Thyroid gland (tissue), 4 donors: ENCODE results near the gene PINLYP. TPM values are rescaled to one million over a fixed set of nuclear protein-coding genes. Genes with fewer than 3 reads are reported as not detected.

ENCODE experiments used
- DNase-seq, 2 donors: peaks; one replicate each; pipeline ENCODE4 v3.0.0-alpha.2; 2019
- H3K27ac ChIP-seq, 3 donors: fragments of 200-600 bp; sonication (generic); 1 replicate in 2 of 3; 2 replicates in 1 of 3; pipeline ENCODE4 v1.5.1; 2016 to 2019; ENCODE audit warnings: mild to moderate bottlenecking in 1 of 3, moderate library complexity in 1 of 3
- H3K27me3 ChIP-seq: fragments of 200-600 bp; sonication (generic); one replicate; pipeline ENCODE4 v1.5.1; 2019
- H3K36me3 ChIP-seq, 2 donors: fragments of 200-600 bp; sonication (generic); one replicate each; pipeline ENCODE4 v1.5.1; 2016 to 2019
- H3K4me1 ChIP-seq, 2 donors: fragments of 200-600 bp; sonication (generic); one replicate each; pipeline ENCODE4 v1.5.1; 2017 to 2019
- H3K4me3 ChIP-seq, 3 donors: fragments of 200-600 bp; sonication (generic); replicated peaks in 1 of 3; 1 replicate in 2 of 3; 2 replicates in 1 of 3; pipeline ENCODE4 v1.5.1; 2016; ENCODE audit warnings: mild to moderate bottlenecking in 1 of 3
- H3K9me3 ChIP-seq: fragments of 200-600 bp; sonication (generic); one replicate; pipeline ENCODE4 v1.5.1; 2017
- POLR2A ChIP-seq, 2 donors: fragments of 450-650 bp; IDR thresholded peaks; one replicate each; pipeline ENCODE4 v1.6.1; 2017; ENCODE audit warnings: antibody characterized with exemption in 2 of 2, mild to moderate bottlenecking in 2 of 2, moderate library complexity in 1 of 2
- WGBS, 2 donors: methylation state at CpG; one replicate each; pipeline ENCODE4 v1.1.5; 2017; 5-methylcytosine and 5-hydroxymethylcytosine counted together
- intact Hi-C: fragments of 100-400 bp; cut with DNase I; formaldehyde crosslinking; loops from one replicate; pipeline ENCODE4 v1.15.1; 2023
- total RNA-seq, 4 donors: library from RNA; depleted of rRNA; stranded (reverse); fragments of >200 nt; gene quantifications; one replicate each; pipeline ENCODE4 v1.2.3, GENCODE V29; 2016
- TF ChIP-seq, protein P1 (sequence below), 6 experiments: fragments of 200-600 bp in 3 of 6; fragments of 450-650 bp in 3 of 6; sonication (generic) in 3 of 6; IDR thresholded peaks; one replicate each; pipeline ENCODE4 v1.5.1; 2016 to 2019; ENCODE audit warnings: antibody characterized with exemption in 6 of 6, mild to moderate bottlenecking in 2 of 6, inconsistent platforms in 1 of 6, moderate library complexity in 1 of 6

Gene PINLYP
- total RNA-seq, 4 donors from 2014 or later = 11.8 to 19.3 (median 13.2) TPM

DNA sequence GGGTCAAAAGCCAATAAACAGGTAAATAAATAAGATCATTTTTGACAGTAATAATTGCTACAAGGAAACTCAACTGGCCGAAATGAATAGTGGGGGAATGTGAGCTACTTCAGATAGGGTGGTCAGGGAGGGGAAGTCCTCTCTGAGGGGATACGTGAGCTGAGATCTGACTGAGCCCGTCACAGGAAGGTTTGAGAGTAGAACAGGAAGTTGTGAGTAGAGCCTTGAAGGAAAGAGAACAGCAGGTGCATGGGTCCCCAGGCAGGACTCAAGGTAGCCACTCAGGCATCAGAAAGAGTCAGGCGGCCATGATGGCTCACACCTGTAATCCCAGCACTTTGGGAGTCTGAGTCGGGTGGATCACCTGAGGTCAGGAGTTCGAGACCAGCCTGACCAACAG, 14.1 kb downstream of the PINLYP start:
- TF ChIP-seq, protein P1, sequence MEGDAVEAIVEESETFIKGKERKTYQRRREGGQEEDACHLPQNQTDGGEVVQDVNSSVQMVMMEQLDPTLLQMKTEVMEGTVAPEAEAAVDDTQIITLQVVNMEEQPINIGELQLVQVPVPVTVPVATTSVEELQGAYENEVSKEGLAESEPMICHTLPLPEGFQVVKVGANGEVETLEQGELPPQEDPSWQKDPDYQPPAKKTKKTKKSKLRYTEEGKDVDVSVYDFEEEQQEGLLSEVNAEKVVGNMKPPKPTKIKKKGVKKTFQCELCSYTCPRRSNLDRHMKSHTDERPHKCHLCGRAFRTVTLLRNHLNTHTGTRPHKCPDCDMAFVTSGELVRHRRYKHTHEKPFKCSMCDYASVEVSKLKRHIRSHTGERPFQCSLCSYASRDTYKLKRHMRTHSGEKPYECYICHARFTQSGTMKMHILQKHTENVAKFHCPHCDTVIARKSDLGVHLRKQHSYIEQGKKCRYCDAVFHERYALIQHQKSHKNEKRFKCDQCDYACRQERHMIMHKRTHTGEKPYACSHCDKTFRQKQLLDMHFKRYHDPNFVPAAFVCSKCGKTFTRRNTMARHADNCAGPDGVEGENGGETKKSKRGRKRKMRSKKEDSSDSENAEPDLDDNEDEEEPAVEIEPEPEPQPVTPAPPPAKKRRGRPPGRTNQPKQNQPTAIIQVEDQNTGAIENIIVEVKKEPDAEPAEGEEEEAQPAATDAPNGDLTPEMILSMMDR (IDR thresholded peaks at IDR 0.05) = no peak
- no peak for TF ChIP-seq POLR2A (IDR thresholded peaks at IDR 0.05)
- WGBS, 2 donors = 88 to 89% methylated on average over 6 of the region's 6 CpGs
- intact Hi-C loops = loop anchor here (10.0 kb wide), 1 partner anchor 55 kb away; the partner anchor contains the start of gene ZNF575
- H3K4me1 ChIP-seq = peaks cover 10 to 20% of the 10 kb centered on the region in 2 donors
- H3K36me3 ChIP-seq = peaks cover 7 to 22% of the 10 kb centered on the region in 2 donors
- H3K27ac ChIP-seq = no peak overlapping the region
- no peak overlapping the region for H3K4me3 ChIP-seq
- H3K9me3 ChIP-seq = no peaks in the 10 kb centered on the region
- H3K27me3 ChIP-seq = no peaks in the 10 kb centered on the region
- DNase-seq = no peak

DNA sequence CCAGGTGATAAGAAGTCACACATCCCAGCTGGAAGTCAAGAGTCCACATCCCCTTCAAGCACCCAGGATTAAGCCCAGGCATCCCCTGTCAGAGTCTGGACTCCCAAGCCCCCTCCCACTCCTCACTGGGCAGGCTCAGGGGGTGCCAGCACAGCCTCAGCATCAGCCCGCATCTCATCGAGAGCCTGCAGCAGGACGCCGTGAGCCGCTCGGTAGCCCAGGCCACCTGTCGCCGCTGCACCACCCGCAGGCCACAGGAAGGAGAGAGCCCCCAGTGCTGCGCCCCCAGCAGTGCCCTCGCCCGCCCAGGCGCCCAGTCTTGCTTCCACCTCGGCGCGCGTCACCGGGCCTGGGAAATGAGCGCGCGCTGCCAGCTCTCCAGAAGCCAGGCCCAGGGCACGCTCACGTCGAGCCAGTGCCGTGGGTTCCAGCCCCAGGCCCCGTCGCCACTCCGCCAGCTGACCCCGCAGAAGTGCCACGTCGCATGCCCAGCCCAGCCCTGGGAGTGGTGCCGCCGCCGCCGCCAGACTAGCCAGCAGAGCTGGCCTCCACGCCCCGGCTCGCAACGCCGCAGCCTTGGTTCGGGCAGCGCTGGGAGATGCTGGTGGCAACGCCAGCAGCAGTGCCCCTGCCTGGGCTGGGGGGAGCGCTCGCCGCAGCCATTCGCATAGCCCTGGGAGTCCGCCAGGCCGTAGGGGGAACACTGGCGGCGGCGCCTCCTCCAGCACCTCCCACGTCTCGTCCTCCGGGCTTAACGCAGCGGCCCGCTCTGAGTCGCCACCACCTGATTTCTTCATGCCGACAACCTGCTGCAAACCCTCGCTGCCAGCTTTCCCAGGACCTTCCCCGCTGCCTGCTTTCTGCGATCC, 16.5 kb downstream of the PINLYP start:
- no peaks in the 10 kb centered on the region for H3K27me3 ChIP-seq
- no peaks in the 10 kb centered on the region for H3K9me3 ChIP-seq
- no peak for TF ChIP-seq POLR2A (IDR thresholded peaks at IDR 0.05)
- TF ChIP-seq, protein P1 (IDR thresholded peaks at IDR 0.05) = no peak
- peaks cover 7 to 22% of the 10 kb centered on the region in 2 donors for H3K36me3 ChIP-seq
- no peak overlapping the region for H3K27ac ChIP-seq
- 96% methylated on average over 46 to 55 of the region's 63 CpGs for WGBS, 2 donors
- no peak for DNase-seq
- intact Hi-C loops = loop anchor here (10.0 kb wide), 1 partner anchor 57 kb away; the partner anchor contains the start of gene ZNF575
- H3K4me3 ChIP-seq = no peak overlapping the region
- H3K4me1 ChIP-seq = peaks cover 22 to 24% of the 10 kb centered on the region in 2 donors

DNA sequence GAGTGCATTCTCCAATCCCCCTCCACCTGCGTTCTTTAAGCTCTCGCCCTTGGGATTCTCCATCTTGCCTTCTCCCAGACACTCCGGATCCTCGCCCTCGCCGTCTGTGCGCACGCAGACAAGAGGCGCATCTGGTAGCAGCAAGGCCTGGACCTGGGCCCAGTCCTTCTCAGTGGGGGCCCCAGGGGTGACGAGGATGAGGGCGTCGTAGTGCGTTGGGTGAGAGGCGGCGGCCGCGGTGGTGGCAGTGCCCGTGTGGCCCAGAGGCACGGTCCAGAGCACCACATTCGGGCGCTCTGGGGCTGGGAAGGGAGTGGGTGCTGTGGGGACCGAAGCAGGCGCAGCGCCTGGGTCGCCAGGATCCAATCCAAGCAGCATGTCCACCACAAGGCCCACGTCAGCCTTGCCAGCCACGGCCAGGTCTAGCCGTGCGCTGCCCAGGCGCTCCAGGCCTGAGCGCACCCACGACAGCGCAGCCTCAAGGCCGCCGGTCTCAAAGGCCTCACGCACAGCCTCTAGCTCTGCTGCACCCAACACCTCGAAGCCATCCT, 17.3 kb downstream of the PINLYP start:
- H3K4me1 ChIP-seq = peaks cover 30 to 31% of the 10 kb centered on the region in 2 donors
- WGBS, 2 donors = 96 to 97% methylated on average over 24 to 29 of the region's 37 CpGs
- H3K36me3 ChIP-seq = peaks cover 7 to 22% of the 10 kb centered on the region in 2 donors

DNA sequence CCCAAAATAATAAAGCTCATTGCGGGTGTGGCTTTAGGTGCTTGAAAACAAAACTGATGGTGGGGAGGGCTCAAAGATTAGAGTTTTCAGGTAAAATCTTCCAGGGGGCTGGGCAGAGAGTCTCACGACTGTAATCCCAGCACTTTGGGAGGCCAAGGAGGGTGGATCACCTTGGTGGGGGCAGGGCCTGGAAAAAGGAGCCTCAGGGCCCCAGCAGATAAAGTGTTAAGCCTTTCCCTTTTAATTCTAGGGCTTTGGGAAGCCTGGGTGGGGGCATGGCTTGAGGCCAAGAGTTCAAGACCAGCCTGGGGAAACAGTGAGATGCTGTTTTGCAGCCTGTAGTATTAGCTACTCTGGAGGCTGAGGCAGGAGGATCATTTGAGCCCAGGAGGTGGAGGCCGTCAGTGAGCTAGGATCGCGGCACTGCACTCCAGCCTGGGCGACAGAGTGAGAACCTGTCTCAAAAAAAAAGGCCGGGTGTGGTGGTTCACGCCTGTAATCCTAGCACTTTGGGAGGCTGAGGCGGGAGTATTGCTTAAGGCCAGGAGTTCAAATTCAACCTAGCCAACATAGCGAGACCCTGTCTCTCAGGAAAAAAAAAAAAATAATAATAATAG, 18.6 kb downstream of the PINLYP start:
- no peaks in the 10 kb centered on the region for H3K27me3 ChIP-seq
- peaks cover 12 to 27% of the 10 kb centered on the region in 2 donors for H3K36me3 ChIP-seq
- no peak for DNase-seq
- no peak for TF ChIP-seq POLR2A (IDR thresholded peaks at IDR 0.05)
- TF ChIP-seq, protein P1 (IDR thresholded peaks at IDR 0.05) = no peak
- H3K4me1 ChIP-seq = peaks cover 31 to 33% of the 10 kb centered on the region in 2 donors
- WGBS, 2 donors = 93 to 94% methylated on average over 10 of the region's 10 CpGs
- H3K27ac ChIP-seq = peak overlapping the region in 1 of 3 donors; percentile 55
- no peaks in the 10 kb centered on the region for H3K9me3 ChIP-seq
- intact Hi-C loops = loop anchor here (10.0 kb wide), 1 partner anchor 59 kb away; the partner anchor contains the start of gene ZNF575
- H3K4me3 ChIP-seq = peak overlapping the region in 1 of 3 donors; percentile 55

More for the DNA sequence above, 17.3 kb downstream of the PINLYP start:
- Histone ChIP-seq H3K27me3 (no peaks in the 10 kb centered on the region), H3K4me3 (no peak overlapping the region), H3K9me3 (no peaks in the 10 kb centered on the region), H3K27ac (no peak overlapping the region)
- TF ChIP-seq, protein P1 (IDR thresholded peaks at IDR 0.05) = no peak
- TF ChIP-seq POLR2A (IDR thresholded peaks at IDR 0.05) = no peak
- intact Hi-C loops = loop anchor here (10.0 kb wide), 1 partner anchor 58 kb away; the partner anchor contains the start of gene ZNF575
- DNase-seq = no peak
